SK-N-SH (cell line): ENCODE data around the gene FBXO27.

Experiments
- JUND ChIP-seq: IDR thresholded peaks from 2 replicates; pipeline ENCODE4 v1.4.0; 2012
- MXI1 ChIP-seq: IDR thresholded peaks from 2 replicates; pipeline ENCODE4 v1.6.1; 2012; ENCODE audit warnings: mild to moderate bottlenecking, low read depth, low read length, improper control_type of control experiment
- POLR2AphosphoS5 ChIP-seq: IDR thresholded peaks from 2 replicates; pipeline ENCODE4 v1.6.1; 2012; ENCODE audit warnings: low read depth, low read length
- RFX5 ChIP-seq: IDR thresholded peaks from 2 replicates; pipeline ENCODE4 v1.6.1; 2012; ENCODE audit warnings: mild to moderate bottlenecking, improper control_type of control experiment, low read length
- SMC3 ChIP-seq: IDR thresholded peaks from 2 replicates; pipeline ENCODE4 v1.6.1; 2012; ENCODE audit warnings: low read depth, low read length, improper control_type of control experiment
- TCF12 ChIP-seq: IDR thresholded peaks from 2 replicates; pipeline ENCODE4 v1.4.0; 2012
- TF ChIP-seq, protein P1 (sequence below): fragments of 200-600 bp; sonication (generic); IDR thresholded peaks from 2 replicates; pipeline ENCODE4 v1.6.1; 2017; ENCODE audit warnings: antibody characterized with exemption, mild to moderate bottlenecking, moderate library complexity

DNA sequence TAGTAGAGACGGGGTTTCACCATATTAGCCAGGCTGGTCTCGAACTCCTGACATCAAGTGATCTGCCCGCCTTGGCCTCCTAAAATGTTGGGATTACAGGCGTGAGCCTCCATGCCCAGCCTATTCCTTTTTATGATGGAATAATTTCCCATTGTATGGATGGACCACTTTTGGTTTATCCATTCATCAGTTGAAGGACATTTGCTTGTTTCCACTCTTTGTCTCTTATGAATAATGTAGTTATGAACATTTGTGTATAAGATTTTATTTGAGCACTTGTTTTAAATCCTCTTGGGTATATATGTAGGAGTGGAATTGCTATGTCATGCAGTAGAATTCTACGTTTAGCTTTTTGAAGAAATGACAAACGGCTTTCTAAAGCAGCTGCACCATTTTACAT is 23.3 kb downstream of the FBXO27 start:
- TF ChIP-seq JUND (no peak), MXI1 (no peak), SMC3 (no peak), POLR2AphosphoS5 (no peak), TCF12 (no peak), RFX5 (no peak)
- TF ChIP-seq, protein P1, sequence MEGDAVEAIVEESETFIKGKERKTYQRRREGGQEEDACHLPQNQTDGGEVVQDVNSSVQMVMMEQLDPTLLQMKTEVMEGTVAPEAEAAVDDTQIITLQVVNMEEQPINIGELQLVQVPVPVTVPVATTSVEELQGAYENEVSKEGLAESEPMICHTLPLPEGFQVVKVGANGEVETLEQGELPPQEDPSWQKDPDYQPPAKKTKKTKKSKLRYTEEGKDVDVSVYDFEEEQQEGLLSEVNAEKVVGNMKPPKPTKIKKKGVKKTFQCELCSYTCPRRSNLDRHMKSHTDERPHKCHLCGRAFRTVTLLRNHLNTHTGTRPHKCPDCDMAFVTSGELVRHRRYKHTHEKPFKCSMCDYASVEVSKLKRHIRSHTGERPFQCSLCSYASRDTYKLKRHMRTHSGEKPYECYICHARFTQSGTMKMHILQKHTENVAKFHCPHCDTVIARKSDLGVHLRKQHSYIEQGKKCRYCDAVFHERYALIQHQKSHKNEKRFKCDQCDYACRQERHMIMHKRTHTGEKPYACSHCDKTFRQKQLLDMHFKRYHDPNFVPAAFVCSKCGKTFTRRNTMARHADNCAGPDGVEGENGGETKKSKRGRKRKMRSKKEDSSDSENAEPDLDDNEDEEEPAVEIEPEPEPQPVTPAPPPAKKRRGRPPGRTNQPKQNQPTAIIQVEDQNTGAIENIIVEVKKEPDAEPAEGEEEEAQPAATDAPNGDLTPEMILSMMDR: no peak
